HepG2 (cell line): Measurements from ENCODE around the gene LDAH.

Source experiments
- CEBPB ChIP-seq: IDR thresholded peaks from 2 replicates; pipeline ENCODE4 v1.6.1; 2011; ENCODE audit warnings: low read depth, low read length, improper control_type of control experiment, borderline replicate concordance
- CHCHD3 ChIP-seq: sonication (generic); formaldehyde crosslinking; IDR thresholded peaks from 2 replicates; pipeline ENCODE4 v1.8.0; 2022; ENCODE audit warnings: mild to moderate bottlenecking, missing genetic modification reagents, moderate library complexity
- KDM3A ChIP-seq: IDR thresholded peaks from 2 replicates; pipeline ENCODE4 v1.6.1; 2018; ENCODE audit warnings: low read depth, missing compliant biosample characterization
- NR2C2 ChIP-seq: sonication (generic); formaldehyde crosslinking; IDR thresholded peaks from 2 replicates; pipeline ENCODE4 v1.4.0; 2020; ENCODE audit warnings: missing genetic modification reagents, mild to moderate bottlenecking, moderate library complexity, borderline replicate concordance
- PHF8 ChIP-seq: sonication (generic); formaldehyde crosslinking; IDR thresholded peaks from 2 replicates; pipeline ENCODE4 v1.5.0; 2020; ENCODE audit warnings: missing genetic modification reagents
- POLR2AphosphoS2 ChIP-seq: IDR thresholded peaks from 2 replicates; pipeline ENCODE4 v1.6.1; 2011; ENCODE audit warnings: low read depth, low read length, improper control_type of control experiment
- POLR2AphosphoS5 ChIP-seq: IDR thresholded peaks from 2 replicates; pipeline ENCODE4 v1.6.1; 2012; ENCODE audit warnings: low read depth, low read length
- RBM22 ChIP-seq: fragments of 200-400 bp; formaldehyde crosslinking; optimal IDR thresholded peaks from 2 replicates; pipeline ENCODE3; 2017; ENCODE audit warnings: mild to moderate bottlenecking, low read length, moderate library complexity
- SPEN ChIP-seq: sonication (generic); formaldehyde crosslinking; IDR thresholded peaks from 2 replicates; pipeline ENCODE4 v1.5.1; 2020; ENCODE audit warnings: low read depth, mild to moderate bottlenecking, missing genetic modification reagents
- TAF1 ChIP-seq: sonication (generic); formaldehyde crosslinking; IDR thresholded peaks from 2 replicates; pipeline ENCODE4 v1.4.0; 2020; ENCODE audit warnings: missing genetic modification reagents
- U2AF1 ChIP-seq: fragments of 200-400 bp; formaldehyde crosslinking; optimal IDR thresholded peaks from 2 replicates; pipeline ENCODE3; 2017; ENCODE audit warnings: mild to moderate bottlenecking, low read depth, low read length
- ZFP36L2 ChIP-seq: sonication (generic); formaldehyde crosslinking; IDR thresholded peaks from 2 replicates; pipeline ENCODE4 v1.4.0; 2020; ENCODE audit warnings: missing genetic modification reagents
- ZNF282 ChIP-seq: fragments of 450-650 bp; IDR thresholded peaks from 2 replicates; pipeline ENCODE4 v1.6.1; 2018; ENCODE audit not compliant: partially characterized antibody
- TF ChIP-seq, protein P1 (sequence below): sonication (generic); formaldehyde crosslinking; IDR thresholded peaks from 2 replicates; pipeline ENCODE4 v1.4.0; 2020; ENCODE audit warnings: missing genetic modification reagents, borderline replicate concordance

GRCh38 chr2:20724500-20725053 is 98.3 kb downstream of the LDAH start:
- TF ChIP-seq CHCHD3 (CRISPR knock-in tag) (no peak), CEBPB (no peak), SPEN (CRISPR knock-in tag) (no peak), TAF1 (CRISPR knock-in tag) (no peak), KDM3A (CRISPR knock-in tag) (no peak), U2AF1 (no peak), RBM22 (no peak), POLR2AphosphoS2 (no peak), NR2C2 (CRISPR knock-in tag) (no peak), ZFP36L2 (no peak), POLR2AphosphoS5 (no peak), PHF8 (CRISPR knock-in tag) (no peak), ZNF282 (no peak)
- TF ChIP-seq, protein P1, sequence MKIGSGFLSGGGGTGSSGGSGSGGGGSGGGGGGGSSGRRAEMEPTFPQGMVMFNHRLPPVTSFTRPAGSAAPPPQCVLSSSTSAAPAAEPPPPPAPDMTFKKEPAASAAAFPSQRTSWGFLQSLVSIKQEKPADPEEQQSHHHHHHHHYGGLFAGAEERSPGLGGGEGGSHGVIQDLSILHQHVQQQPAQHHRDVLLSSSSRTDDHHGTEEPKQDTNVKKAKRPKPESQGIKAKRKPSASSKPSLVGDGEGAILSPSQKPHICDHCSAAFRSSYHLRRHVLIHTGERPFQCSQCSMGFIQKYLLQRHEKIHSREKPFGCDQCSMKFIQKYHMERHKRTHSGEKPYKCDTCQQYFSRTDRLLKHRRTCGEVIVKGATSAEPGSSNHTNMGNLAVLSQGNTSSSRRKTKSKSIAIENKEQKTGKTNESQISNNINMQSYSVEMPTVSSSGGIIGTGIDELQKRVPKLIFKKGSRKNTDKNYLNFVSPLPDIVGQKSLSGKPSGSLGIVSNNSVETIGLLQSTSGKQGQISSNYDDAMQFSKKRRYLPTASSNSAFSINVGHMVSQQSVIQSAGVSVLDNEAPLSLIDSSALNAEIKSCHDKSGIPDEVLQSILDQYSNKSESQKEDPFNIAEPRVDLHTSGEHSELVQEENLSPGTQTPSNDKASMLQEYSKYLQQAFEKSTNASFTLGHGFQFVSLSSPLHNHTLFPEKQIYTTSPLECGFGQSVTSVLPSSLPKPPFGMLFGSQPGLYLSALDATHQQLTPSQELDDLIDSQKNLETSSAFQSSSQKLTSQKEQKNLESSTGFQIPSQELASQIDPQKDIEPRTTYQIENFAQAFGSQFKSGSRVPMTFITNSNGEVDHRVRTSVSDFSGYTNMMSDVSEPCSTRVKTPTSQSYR = no peak
